ENCODE results near the gene FBLN1.
"Not testable (repeated sequence)": the region's sequence is repeated elsewhere in the genome, so short reads cannot be mapped to it uniquely, and the experiment has no call there.

FBLN1 gene

DNA sequence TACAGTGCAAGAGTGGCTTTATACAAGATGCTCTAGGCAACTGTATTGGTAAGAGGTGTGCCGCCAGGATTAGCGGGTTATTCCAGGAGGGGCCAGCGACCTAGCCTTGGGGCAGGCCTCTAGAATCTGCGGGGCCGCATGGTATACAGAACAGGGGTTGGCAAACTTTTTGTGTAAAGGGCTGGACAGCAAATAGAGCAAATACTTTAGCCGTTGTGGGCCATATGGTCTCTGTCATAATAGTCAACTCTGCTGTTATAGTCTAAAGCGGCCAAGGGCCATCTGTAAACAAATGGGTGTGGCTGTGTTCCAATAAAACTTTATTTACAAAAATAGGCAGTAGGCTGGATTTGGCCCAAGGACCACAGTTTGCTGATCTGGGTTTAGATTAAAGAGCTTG is 32.6 kb downstream of the FBLN1 start:
- no peak overlapping the region for H3K4me2 ChIP-seq (ENCODE audit: low read length)
- H3K27me3 ChIP-seq (ENCODE audit: low read depth, low read length) = peaks cover 26% of the 10 kb centered on the region
- H2AFZ ChIP-seq (ENCODE audit: low read depth, low read length) = no peak overlapping the region
- TF ChIP-seq, protein P1, sequence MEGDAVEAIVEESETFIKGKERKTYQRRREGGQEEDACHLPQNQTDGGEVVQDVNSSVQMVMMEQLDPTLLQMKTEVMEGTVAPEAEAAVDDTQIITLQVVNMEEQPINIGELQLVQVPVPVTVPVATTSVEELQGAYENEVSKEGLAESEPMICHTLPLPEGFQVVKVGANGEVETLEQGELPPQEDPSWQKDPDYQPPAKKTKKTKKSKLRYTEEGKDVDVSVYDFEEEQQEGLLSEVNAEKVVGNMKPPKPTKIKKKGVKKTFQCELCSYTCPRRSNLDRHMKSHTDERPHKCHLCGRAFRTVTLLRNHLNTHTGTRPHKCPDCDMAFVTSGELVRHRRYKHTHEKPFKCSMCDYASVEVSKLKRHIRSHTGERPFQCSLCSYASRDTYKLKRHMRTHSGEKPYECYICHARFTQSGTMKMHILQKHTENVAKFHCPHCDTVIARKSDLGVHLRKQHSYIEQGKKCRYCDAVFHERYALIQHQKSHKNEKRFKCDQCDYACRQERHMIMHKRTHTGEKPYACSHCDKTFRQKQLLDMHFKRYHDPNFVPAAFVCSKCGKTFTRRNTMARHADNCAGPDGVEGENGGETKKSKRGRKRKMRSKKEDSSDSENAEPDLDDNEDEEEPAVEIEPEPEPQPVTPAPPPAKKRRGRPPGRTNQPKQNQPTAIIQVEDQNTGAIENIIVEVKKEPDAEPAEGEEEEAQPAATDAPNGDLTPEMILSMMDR (IDR thresholded peaks at IDR 0.05; ENCODE audit: low read depth, low read length) = no peak
- no peak for TF ChIP-seq EZH2phosphoT487 (IDR thresholded peaks at IDR 0.05; ENCODE audit: low read depth)
- H3K27ac ChIP-seq (ENCODE audit: low read length) = no peak overlapping the region
- H4K20me1 ChIP-seq (ENCODE audit: insufficient read depth, low read length) = no peaks in the 10 kb centered on the region
- H3K36me3 ChIP-seq (replicated peaks; ENCODE audit: low read depth, low read length) = no peaks in the 10 kb centered on the region
- no peak overlapping the region for H3K4me3 ChIP-seq (ENCODE audit: low read length)
- H3K9ac ChIP-seq (ENCODE audit: low read length) = no peak overlapping the region
- H3K9me3 ChIP-seq (ENCODE audit: insufficient read depth, low read length) = no peaks in the 10 kb centered on the region
- no peaks in the 10 kb centered on the region for H3K79me2 ChIP-seq (ENCODE audit: low read length)
- H3K4me1 ChIP-seq (ENCODE audit: low read length) = no peaks in the 10 kb centered on the region

DNA sequence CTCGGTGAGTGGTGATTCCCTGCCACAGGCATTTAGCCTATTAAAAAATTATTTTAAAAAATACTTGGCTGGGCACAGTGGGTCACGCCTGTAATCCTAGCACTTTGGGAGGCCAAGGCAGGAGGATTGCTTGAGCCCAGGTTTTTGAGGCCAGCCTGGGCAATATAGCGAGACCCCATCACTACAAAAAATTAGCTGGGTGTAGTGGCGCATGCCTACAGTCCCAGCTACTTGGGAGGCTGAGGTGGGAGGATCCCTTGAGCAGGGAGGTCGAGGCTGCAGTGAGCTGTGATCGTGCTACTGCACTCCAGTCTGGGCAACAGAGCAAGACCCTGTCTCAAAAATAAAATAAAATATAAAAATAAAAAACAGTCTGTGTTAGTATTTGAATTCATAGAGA is 33.2 kb downstream of the FBLN1 start:
- not testable (repeated sequence) for H3K4me2 ChIP-seq (ENCODE audit: low read length); H3K9me3 ChIP-seq (ENCODE audit: insufficient read depth, low read length); H4K20me1 ChIP-seq (ENCODE audit: insufficient read depth, low read length); H3K27ac ChIP-seq (ENCODE audit: low read length); H3K4me1 ChIP-seq (ENCODE audit: low read length); H2AFZ ChIP-seq (ENCODE audit: low read depth, low read length); H3K79me2 ChIP-seq (ENCODE audit: low read length); H3K4me3 ChIP-seq (ENCODE audit: low read length); H3K36me3 ChIP-seq (replicated peaks; ENCODE audit: low read depth, low read length); H3K9ac ChIP-seq (ENCODE audit: low read length)
- H3K27me3 ChIP-seq (ENCODE audit: low read depth, low read length) = peaks cover 28% of the 10 kb centered on the region

DNA sequence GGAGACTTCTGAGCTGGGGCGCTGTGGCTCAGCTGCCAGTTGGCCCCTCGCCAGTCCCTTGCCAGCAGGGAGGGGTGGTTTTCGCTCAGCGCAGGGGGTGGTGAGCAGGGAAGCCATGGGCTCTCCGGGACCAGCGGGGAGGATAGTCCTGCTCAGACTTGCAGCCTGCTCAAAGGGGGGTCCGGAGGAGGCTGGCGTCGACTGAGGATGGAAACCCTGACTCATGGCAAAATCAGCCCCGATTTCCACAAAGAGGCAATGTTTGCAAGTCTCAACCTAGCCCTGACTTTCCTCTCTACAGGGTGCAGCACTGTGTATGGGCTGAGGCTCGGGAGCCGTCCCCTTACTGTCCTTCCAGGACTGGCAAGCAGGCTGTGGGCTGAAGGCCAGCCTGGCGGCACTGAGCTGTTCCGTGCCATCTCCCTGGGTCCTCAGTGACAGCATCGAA is 35.1 kb downstream of the FBLN1 start:
- H3K27me3 ChIP-seq (ENCODE audit: low read depth, low read length) = peaks cover 29% of the 10 kb centered on the region
- H3K36me3 ChIP-seq (replicated peaks; ENCODE audit: low read depth, low read length) = no peaks in the 10 kb centered on the region
- H3K79me2 ChIP-seq (ENCODE audit: low read length) = no peaks in the 10 kb centered on the region
- H3K27ac ChIP-seq (ENCODE audit: low read length) = no peak overlapping the region
- no peaks in the 10 kb centered on the region for H3K4me1 ChIP-seq (ENCODE audit: low read length)
- H3K9me3 ChIP-seq (ENCODE audit: insufficient read depth, low read length) = no peaks in the 10 kb centered on the region
- no peak overlapping the region for H2AFZ ChIP-seq (ENCODE audit: low read depth, low read length)
- H3K9ac ChIP-seq (ENCODE audit: low read length) = no peak overlapping the region
- no peaks in the 10 kb centered on the region for H4K20me1 ChIP-seq (ENCODE audit: insufficient read depth, low read length)
- no peak overlapping the region for H3K4me3 ChIP-seq (ENCODE audit: low read length)
- no peak for TF ChIP-seq EZH2phosphoT487 (IDR thresholded peaks at IDR 0.05; ENCODE audit: low read depth)
- TF ChIP-seq, protein P1 (IDR thresholded peaks at IDR 0.05; ENCODE audit: low read depth, low read length) = no peak
- no peak overlapping the region for H3K4me2 ChIP-seq (ENCODE audit: low read length)

DNA sequence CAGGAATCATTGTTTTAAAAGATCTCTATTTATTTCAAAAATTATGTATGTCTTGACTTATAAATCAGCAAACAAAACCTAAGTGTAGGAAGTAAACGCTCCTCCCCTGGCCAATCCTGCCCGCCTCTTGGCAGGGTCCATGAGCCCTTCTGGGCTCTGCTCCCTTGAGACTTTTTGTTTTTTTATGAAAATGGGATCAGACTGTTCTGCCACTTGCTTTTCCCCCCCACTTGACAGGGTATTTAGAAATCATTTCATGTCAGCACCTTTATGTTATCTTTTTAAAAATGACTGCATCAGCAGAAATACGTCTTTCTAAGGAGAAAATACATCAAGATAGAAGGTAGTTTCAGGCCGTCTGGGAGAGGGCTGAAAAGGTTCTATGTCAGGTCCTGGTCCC is 35.6 kb downstream of the FBLN1 start:
- Histone ChIP-seq H3K27ac (ENCODE audit: low read length) (no peak overlapping the region), H3K36me3 (replicated peaks; ENCODE audit: low read depth, low read length) (no peaks in the 10 kb centered on the region), H3K9ac (ENCODE audit: low read length) (no peak overlapping the region), H3K4me1 (ENCODE audit: low read length) (no peaks in the 10 kb centered on the region), H3K79me2 (ENCODE audit: low read length) (no peaks in the 10 kb centered on the region), H4K20me1 (ENCODE audit: insufficient read depth, low read length) (no peaks in the 10 kb centered on the region), H3K9me3 (ENCODE audit: insufficient read depth, low read length) (no peaks in the 10 kb centered on the region), H3K4me2 (ENCODE audit: low read length) (no peak overlapping the region), H2AFZ (ENCODE audit: low read depth, low read length) (no peak overlapping the region), H3K27me3 (ENCODE audit: low read depth, low read length) (peaks cover 29% of the 10 kb centered on the region), H3K4me3 (ENCODE audit: low read length) (no peak overlapping the region)
- TF ChIP-seq, protein P1 (IDR thresholded peaks at IDR 0.05; ENCODE audit: low read depth, low read length) = no peak
- no peak for TF ChIP-seq EZH2phosphoT487 (IDR thresholded peaks at IDR 0.05; ENCODE audit: low read depth)

DNA sequence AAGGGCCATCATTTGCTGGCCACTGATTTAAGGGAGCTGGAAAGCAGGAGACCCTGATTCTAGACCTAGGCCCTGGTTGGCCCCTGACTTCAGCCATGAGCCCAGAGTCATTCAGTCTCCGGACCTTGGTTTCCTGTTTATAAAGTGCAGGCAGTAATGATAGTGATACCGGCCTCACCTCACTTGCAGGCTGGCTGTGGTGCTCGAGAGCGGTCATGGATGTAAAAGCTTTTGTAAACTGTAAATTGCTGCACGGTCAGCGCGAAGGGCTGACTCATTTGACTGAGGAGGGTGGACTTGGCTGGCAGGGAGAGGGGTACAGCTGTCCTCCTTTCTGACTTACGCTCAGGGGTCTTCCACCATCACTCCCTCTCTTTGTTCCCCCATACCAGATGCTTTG is 37.4 kb downstream of the FBLN1 start:
- no peak overlapping the region for H3K9ac ChIP-seq (ENCODE audit: low read length)
- no peaks in the 10 kb centered on the region for H3K79me2 ChIP-seq (ENCODE audit: low read length)
- TF ChIP-seq, protein P1 (IDR thresholded peaks at IDR 0.05; ENCODE audit: low read depth, low read length) = no peak
- TF ChIP-seq EZH2phosphoT487 (IDR thresholded peaks at IDR 0.05; ENCODE audit: low read depth) = no peak
- H3K27ac ChIP-seq (ENCODE audit: low read length) = no peak overlapping the region
- no peak overlapping the region for H2AFZ ChIP-seq (ENCODE audit: low read depth, low read length)
- no peaks in the 10 kb centered on the region for H3K9me3 ChIP-seq (ENCODE audit: insufficient read depth, low read length)
- no peaks in the 10 kb centered on the region for H3K4me1 ChIP-seq (ENCODE audit: low read length)
- H3K36me3 ChIP-seq (replicated peaks; ENCODE audit: low read depth, low read length) = no peaks in the 10 kb centered on the region
- no peaks in the 10 kb centered on the region for H4K20me1 ChIP-seq (ENCODE audit: insufficient read depth, low read length)
- no peak overlapping the region for H3K4me3 ChIP-seq (ENCODE audit: low read length)
- peaks cover 29% of the 10 kb centered on the region for H3K27me3 ChIP-seq (ENCODE audit: low read depth, low read length)
- no peak overlapping the region for H3K4me2 ChIP-seq (ENCODE audit: low read length)
